SHP77 (cell line): ENCODE data around the gene IFNA7.
"Not testable (repeated sequence)": the region's sequence is repeated elsewhere in the genome, so short reads cannot be mapped to it uniquely, and the experiment has no call there.

ENCODE experiments used
- DNase-seq, 2 experiments: peaks; one replicate each; lab custom pipeline; 2025; lab: John Stamatoyannopoulos, UW

IFNA7 gene

GRCh38 chr9:21182810-21183736, 18.9 kb downstream of the IFNA7 start:
- not testable (repeated sequence) for DNase-seq

GRCh38 chr9:21174671-21175070, 27.3 kb downstream of the IFNA7 start:
- DNase-seq: no peak

GRCh38 chr9:21172156-21172555, 29.8 kb downstream of the IFNA7 start:
- DNase-seq: no peak

GRCh38 chr9:21171351-21171750, 30.7 kb downstream of the IFNA7 start:
- no peak for DNase-seq

GRCh38 chr9:21166560-21166959, 35.4 kb downstream of the IFNA7 start, which contains the start of gene IFNA21:
IFNA21 (minus strand) TSS chr9:21166660; CDS start chr9:21166612, 48 bp downstream.
- DNase-seq: not testable (repeated sequence)

GRCh38 chr9:21165516-21165915, 36.5 kb downstream of the IFNA7 start:
- DNase-seq: no peak

- no peak for DNase-seq
These were observed 41.8 kb downstream of the IFNA7 start for GRCh38 chr9:21160178-21160577.

- no peak for DNase-seq
These were observed 46.5 kb downstream of the IFNA7 start for GRCh38 chr9:21155501-21155900.

GRCh38 chr9:21154018-21154608, 47.9 kb downstream of the IFNA7 start:
- DNase-seq: no peak

GRCh38 chr9:21153336-21154017, 48.5 kb downstream of the IFNA7 start:
- DNase-seq: no peak
